GM12891 (cell line): Measurements from ENCODE around the gene ARMC5.

Experiments
- POLR2A ChIP-seq: IDR thresholded peaks from 2 replicates; pipeline ENCODE4 v1.6.1; 2011; ENCODE audit warnings: low read depth, low read length, control low read depth
- SPI1 ChIP-seq: IDR thresholded peaks from 2 replicates; pipeline ENCODE4 v1.6.1; 2011; ENCODE audit warnings: low read depth, low read length, control low read depth

GRCh38 chr16:31429796-31430195 is 29.5 kb upstream of the ARMC5 start:
- no peak for TF ChIP-seq POLR2A
- TF ChIP-seq SPI1, result no peak
